ENCODE measurements around the gene CHMP4B. TPM values are rescaled to one million over a fixed set of nuclear protein-coding genes. Genes with fewer than 3 reads are reported as not detected.
"Not testable (repeated sequence)": the region's sequence is repeated elsewhere in the genome, so short reads cannot be mapped to it uniquely, and the experiment has no call there.

The CHMP4B gene
- polyA plus RNA-seq, 2 of the 4 experiments (the other 2 are of a cell fraction) = 81.3 to 104 TPM

DNA sequence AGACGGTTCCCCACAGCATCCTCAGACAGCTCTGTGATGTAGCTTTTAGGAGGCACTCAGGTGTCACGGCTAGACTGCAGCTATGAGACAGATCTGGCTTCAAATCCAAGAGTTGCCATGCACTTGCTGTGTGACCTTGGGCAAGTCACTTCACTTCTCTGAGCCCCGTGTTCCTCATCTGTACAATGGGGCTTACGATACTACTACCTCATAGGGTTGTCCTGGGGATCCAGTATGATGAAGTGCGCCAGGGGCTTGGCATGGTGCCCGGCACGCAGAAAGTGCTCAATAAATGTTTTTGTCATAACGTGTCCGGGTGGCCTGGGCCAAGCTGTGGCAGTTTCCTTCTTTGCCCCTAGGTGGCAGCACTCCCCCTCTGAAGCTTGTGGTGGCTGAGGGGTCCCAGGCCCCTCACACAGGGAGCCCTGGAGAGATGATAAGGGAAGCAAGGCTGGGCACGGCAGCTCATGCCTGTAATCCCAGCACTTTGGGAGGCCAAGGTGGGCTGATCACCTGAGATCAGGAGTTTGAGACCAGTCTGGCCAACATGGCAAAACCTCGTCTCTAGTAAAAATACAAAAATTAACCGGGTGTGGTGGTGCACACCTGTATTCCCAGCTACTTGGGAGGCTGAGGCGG lies 19.1 kb upstream of the CHMP4B start (continued):
- TF ChIP-seq, protein P1, sequence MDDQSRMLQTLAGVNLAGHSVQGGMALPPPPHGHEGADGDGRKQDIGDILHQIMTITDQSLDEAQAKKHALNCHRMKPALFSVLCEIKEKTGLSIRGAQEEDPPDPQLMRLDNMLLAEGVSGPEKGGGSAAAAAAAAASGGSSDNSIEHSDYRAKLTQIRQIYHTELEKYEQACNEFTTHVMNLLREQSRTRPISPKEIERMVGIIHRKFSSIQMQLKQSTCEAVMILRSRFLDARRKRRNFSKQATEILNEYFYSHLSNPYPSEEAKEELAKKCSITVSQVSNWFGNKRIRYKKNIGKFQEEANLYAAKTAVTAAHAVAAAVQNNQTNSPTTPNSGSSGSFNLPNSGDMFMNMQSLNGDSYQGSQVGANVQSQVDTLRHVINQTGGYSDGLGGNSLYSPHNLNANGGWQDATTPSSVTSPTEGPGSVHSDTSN (IDR thresholded peaks at IDR 0.05) = no peak
- no peak for TF ChIP-seq TP53 (CRISPR knock-in tag; IDR thresholded peaks at IDR 0.05)
- TF ChIP-seq, protein P2, sequence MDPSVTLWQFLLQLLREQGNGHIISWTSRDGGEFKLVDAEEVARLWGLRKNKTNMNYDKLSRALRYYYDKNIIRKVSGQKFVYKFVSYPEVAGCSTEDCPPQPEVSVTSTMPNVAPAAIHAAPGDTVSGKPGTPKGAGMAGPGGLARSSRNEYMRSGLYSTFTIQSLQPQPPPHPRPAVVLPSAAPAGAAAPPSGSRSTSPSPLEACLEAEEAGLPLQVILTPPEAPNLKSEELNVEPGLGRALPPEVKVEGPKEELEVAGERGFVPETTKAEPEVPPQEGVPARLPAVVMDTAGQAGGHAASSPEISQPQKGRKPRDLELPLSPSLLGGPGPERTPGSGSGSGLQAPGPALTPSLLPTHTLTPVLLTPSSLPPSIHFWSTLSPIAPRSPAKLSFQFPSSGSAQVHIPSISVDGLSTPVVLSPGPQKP (IDR thresholded peaks at IDR 0.05; ENCODE audit: low read depth, low read length) = no peak
- no peak for TF ChIP-seq EHMT2 (IDR thresholded peaks at IDR 0.05; ENCODE audit: low read depth)
- no peak for TF ChIP-seq HEYL (CRISPR knock-in tag; IDR thresholded peaks at IDR 0.05)
- TF ChIP-seq RARB (CRISPR knock-in tag; IDR thresholded peaks at IDR 0.05) = no peak
- no peak for TF ChIP-seq JUN (IDR thresholded peaks at IDR 0.05)
- TF ChIP-seq EHF (CRISPR knock-in tag; IDR thresholded peaks at IDR 0.05) = no peak
- TF ChIP-seq CBX2 (IDR thresholded peaks at IDR 0.05; ENCODE audit: borderline replicate concordance, low read depth) = no peak
- no peak for TF ChIP-seq TFCP2L1 (CRISPR knock-in tag; IDR thresholded peaks at IDR 0.05)
- TF ChIP-seq KDM1A (IDR thresholded peaks at IDR 0.05; ENCODE audit: low read depth) = 0 out of 2 replicates have a peak, but pooled peaks have one; percentile 49
- TF ChIP-seq MAZ (IDR thresholded peaks at IDR 0.05; ENCODE audit: borderline replicate concordance, low read depth, low read length) = no peak
- peak; percentile 30; the same call in 1 of the 2 replicates for TF ChIP-seq REST (IDR thresholded peaks at IDR 0.05)
- no peak for TF ChIP-seq BHLHE40 (IDR thresholded peaks at IDR 0.05; ENCODE audit: low read depth, low read length)
- TF ChIP-seq FOXS1 (CRISPR knock-in tag; IDR thresholded peaks at IDR 0.05) = no peak

DNA sequence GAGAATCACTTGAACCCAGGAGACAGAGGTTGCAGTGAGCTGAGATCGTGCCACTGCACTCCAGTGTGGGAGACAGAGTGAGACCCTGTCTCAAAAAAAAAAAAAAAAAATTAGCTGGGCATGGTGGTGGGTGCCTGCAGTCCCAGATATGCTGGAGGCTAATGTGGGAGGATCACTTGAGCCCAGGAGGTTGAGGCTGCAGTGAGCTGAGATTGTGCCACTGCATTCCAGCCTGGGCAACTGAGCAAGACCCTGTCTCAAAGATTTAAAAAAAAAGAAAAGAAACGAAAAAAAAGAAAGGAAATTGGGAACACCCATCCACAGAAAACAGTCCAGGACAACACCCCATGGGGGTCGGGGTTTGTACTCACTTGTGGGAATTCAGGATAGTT lies 18.6 kb upstream of the CHMP4B start:
- ChIA-PET CTCF (interaction anchor here (0.8 to 4.2 kb wide), 25 partner anchors 8 to 285 kb away, joined by 3 to 25 read pairs (median 4); partner anchors contain the start of gene CHMP4B), POLR2A (interaction anchor here (0.5 to 0.9 kb wide), 3 partner anchors 37 to 973 kb away, joined by 3 to 9 read pairs (median 3); partner anchors contain the start of gene MAPRE1)
- not testable (repeated sequence) for H3K27ac ChIP-seq; ATAC-seq; H3K4me2 ChIP-seq; H3K4me3 ChIP-seq; FAIRE-seq; DNase-seq (ENCODE audit: low read depth in 1 of 2, low spot score in 1 of 2); H3K9me3 ChIP-seq
- WGBS (ENCODE audit: missing lambda C conversion rate) = 65% methylated on average over 3 of the region's 3 CpGs
- peaks cover 38% of the 10 kb centered on the region for H3K4me1 ChIP-seq

- DNase-seq (ENCODE audit: low read depth in 1 of 2, low spot score in 1 of 2) (no peak), FAIRE-seq (no peak), ATAC-seq (no peak)
- H3K4me2 ChIP-seq = no peak overlapping the region
- H3K4me1 ChIP-seq = peaks cover 37% of the 10 kb centered on the region
- no peaks in the 10 kb centered on the region for H3K9me3 ChIP-seq
- POLR2A ChIA-PET = no interaction called here
- CTCF ChIA-PET = interaction anchor here (0.8 to 4.2 kb wide), 21 partner anchors 7 to 284 kb away, joined by 3 to 25 read pairs (median 4); partner anchors contain the start of genes CHMP4B and ZNF341
- WGBS (ENCODE audit: missing lambda C conversion rate) = 85% methylated on average over 21 of the region's 21 CpGs
- H3K27ac ChIP-seq = no peak overlapping the region
- H3K4me3 ChIP-seq = no peak overlapping the region
- TF ChIP-seq, protein P1 (IDR thresholded peaks at IDR 0.05) = no peak
- TF ChIP-seq FOSL2 (IDR thresholded peaks at IDR 0.05) = no peak
- no peak for TF ChIP-seq FOSL2 (CRISPR knock-in tag; IDR thresholded peaks at IDR 0.05)
- no peak for TF ChIP-seq TP53 (CRISPR knock-in tag; IDR thresholded peaks at IDR 0.05)
- no peak for TF ChIP-seq RNF2 (IDR thresholded peaks at IDR 0.05; ENCODE audit: borderline replicate concordance, low read depth)
- no peak for TF ChIP-seq TFCP2L1 (CRISPR knock-in tag; IDR thresholded peaks at IDR 0.05)
- no peak for TF ChIP-seq BCL3 (IDR thresholded peaks at IDR 0.05)
- no peak for TF ChIP-seq NFE2L2 (conservative IDR thresholded peaks at IDR 0.05; ENCODE audit: low read length)
- TF ChIP-seq, protein P3, sequence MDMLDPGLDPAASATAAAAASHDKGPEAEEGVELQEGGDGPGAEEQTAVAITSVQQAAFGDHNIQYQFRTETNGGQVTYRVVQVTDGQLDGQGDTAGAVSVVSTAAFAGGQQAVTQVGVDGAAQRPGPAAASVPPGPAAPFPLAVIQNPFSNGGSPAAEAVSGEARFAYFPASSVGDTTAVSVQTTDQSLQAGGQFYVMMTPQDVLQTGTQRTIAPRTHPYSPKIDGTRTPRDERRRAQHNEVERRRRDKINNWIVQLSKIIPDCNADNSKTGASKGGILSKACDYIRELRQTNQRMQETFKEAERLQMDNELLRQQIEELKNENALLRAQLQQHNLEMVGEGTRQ (IDR thresholded peaks at IDR 0.05) = no peak
- no peak for TF ChIP-seq POLR2AphosphoS2 (conservative IDR thresholded peaks at IDR 0.05; ENCODE audit: low read length)
- no peak for TF ChIP-seq BHLHE40 (IDR thresholded peaks at IDR 0.05; ENCODE audit: low read depth, low read length)
Observed at GRCh38 chr20:33793011-33793931, 17.9 kb upstream of the CHMP4B start.
